Skeletal muscle tissue (tissue), 4 donors: ENCODE measurements around the gene ANK3. TPM values are rescaled to one million over a fixed set of nuclear protein-coding genes. Genes with fewer than 3 reads are reported as not detected.

Experiments
- H3K27ac ChIP-seq: one replicate; pipeline ENCODE4 v1.7.0; 2013; ENCODE audit warnings: mild to moderate bottlenecking, low read depth, low read length, inconsistent platforms
- H3K27me3 ChIP-seq, 3 donors: one replicate each; pipeline ENCODE4 v1.7.0; 2013; ENCODE audit warnings: low read length in 3 of 3; ENCODE audit not compliant: control insufficient read depth in 3 of 3, insufficient read depth in 3 of 3
- H3K36me3 ChIP-seq, 3 donors: one replicate each; pipeline ENCODE4 v1.7.0; 2013; ENCODE audit warnings: low read length in 3 of 3; ENCODE audit not compliant: control insufficient read depth in 3 of 3, insufficient read depth in 3 of 3
- H3K4me1 ChIP-seq, 3 donors: one replicate each; pipeline ENCODE4 v1.7.0; 2013; ENCODE audit warnings: low read length in 3 of 3, mild to moderate bottlenecking in 3 of 3; ENCODE audit not compliant: control insufficient read depth in 3 of 3, insufficient read depth in 3 of 3
- H3K4me3 ChIP-seq, 3 donors: one replicate each; pipeline ENCODE4 v1.7.0; 2013; ENCODE audit warnings: low read length in 3 of 3
- H3K9ac ChIP-seq, 3 donors: one replicate each; pipeline ENCODE4 v1.7.0; 2013; ENCODE audit warnings: low read length in 3 of 3, mild to moderate bottlenecking in 3 of 3, moderate library complexity in 2 of 3, low read depth in 1 of 3
- H3K9me3 ChIP-seq, 3 donors: one replicate each; pipeline ENCODE4 v1.7.0; 2013; ENCODE audit warnings: low read length in 3 of 3; ENCODE audit not compliant: control insufficient read depth in 3 of 3
- total RNA-seq: library from RNA; depleted of rRNA; stranded (reverse); fragments of >200 nt; gene quantifications from one replicate; pipeline ENCODE4 v1.2.3, GENCODE V29; 2014
- donor health status: Osteomylitis.

The ANK3 gene
- total RNA-seq, 1 donor from 2014 or later = 110 TPM

DNA sequence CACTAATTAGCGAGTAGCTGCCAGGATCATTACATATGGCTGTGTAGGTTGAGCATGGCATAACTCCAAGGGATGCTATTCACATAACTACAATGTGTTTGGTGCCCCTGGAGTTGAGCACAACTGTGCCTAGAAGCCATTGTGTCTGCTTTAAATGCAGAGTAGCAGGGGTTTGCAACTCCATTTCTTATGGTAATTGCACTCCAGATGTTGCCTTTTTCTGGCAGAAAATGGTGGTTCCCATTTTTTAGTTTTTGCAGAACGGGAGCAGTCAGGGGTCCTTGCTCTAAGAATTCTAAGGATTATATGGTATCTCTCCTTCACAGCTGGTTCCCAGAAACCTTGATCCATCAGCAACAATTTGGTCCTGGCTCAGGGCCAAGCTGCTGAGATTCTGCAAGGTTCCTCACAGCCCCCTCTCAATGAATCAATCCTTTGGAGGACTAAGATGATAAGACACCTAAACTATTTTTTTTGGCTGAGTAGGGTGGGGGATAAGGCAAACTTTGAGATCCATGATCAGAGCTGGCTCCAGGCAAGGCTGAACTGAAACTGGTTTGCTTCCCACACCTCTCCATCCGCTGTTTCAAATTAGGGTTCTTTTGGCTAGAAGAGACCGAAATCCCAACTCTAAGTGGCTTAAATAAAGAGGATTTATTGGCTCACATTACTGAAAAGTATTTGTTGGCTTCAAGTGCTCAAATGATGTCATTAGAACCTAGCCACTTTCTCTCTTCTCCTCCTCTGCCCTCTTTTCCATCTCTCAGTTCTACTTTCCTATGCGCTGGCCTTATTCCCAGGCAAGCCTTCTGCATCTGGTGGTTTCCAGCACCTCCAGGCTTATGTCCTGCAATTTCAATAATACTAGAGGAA lies 385.8 kb downstream of the ANK3 start:
- no peak overlapping the region for H3K27ac ChIP-seq

DNA sequence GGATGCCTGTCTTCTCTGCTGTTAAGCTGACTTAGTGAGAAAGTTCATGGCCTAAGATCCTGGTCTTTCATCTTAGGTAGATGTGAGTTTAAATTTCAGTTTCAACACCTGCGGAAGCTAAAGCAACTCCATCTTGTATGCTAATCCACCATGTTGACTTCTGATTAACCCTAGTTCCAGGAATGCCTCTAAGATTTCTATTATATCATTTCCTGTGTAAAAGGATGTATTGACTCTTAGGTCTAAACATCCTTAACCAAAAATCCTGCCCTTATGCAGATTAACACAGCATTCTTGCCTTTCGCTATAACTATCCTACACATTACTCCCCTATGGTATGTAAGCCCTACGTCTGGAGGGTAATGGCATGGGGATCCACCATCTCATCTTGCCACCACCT lies 388.9 kb downstream of the ANK3 start:
- H3K27me3 ChIP-seq = no peaks in the 10 kb centered on the region
- no peak overlapping the region for H3K9ac ChIP-seq
- H3K4me1 ChIP-seq = no peaks in the 10 kb centered on the region
- H3K36me3 ChIP-seq = no peaks in the 10 kb centered on the region
- H3K4me3 ChIP-seq = no peak overlapping the region
- no peak overlapping the region for H3K27ac ChIP-seq
- no peaks in the 10 kb centered on the region for H3K9me3 ChIP-seq

More for the DNA sequence above, 385.8 kb downstream of the ANK3 start:
- Histone ChIP-seq H3K4me1 (no peaks in the 10 kb centered on the region), H3K9me3 (no peaks in the 10 kb centered on the region), H3K27me3 (no peaks in the 10 kb centered on the region), H3K9ac (no peak overlapping the region), H3K36me3 (no peaks in the 10 kb centered on the region), H3K4me3 (no peak overlapping the region)

DNA sequence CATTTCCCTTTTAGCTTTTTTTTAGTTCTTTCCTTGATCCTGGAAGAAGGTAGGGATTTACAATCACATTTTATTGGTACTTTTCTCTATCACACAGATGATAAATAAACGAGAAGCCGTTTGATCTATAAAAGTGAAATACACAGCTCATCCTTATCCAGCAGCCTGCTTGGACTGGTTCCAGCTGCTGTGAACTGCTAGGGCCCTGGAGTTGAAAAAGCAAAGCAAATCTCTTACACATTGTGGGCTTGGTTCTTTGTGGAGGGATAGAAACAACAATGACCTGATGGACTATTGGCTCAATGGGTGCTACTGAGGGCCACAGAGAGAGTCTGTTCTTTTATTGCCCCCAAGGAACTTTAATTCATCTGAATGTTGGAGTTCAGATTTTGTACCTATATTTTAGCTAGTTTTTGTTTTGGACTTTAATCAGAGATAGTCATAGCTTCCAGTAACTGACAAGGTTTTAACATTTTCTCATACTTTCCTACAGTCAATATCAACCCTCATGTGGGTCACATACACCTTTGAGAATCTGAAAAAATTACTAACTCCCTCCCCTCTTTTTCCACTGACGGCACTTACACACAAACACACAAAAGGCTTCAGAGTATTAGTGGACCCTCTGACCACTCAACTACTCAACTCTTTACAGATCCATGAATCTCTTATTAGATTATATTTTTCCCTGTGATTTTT lies 391.7 kb downstream of the ANK3 start:
- H3K27me3 ChIP-seq = no peaks in the 10 kb centered on the region
- no peak overlapping the region for H3K4me3 ChIP-seq
- H3K9ac ChIP-seq = no peak overlapping the region
- H3K4me1 ChIP-seq = no peaks in the 10 kb centered on the region
- H3K9me3 ChIP-seq = no peaks in the 10 kb centered on the region
- no peaks in the 10 kb centered on the region for H3K36me3 ChIP-seq
- H3K27ac ChIP-seq = no peak overlapping the region

DNA sequence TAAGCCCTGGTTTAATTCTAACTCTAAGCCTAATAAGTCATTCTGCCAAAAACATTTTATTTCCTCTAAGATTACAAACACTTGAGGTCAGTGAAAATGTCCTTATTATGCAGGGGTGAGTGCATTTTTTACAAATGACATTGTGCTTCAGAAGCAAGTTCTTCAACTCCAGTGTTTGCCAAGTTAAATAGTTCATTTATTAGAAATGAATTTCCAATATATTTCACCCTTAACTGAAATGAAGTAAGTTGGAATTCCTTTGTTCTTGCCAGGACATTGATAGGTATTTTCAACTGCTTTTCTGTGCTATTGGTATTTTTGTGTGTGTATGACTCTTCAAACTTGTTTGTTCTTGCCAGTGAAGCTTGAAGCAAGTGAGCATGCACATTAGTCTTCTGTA lies 393.8 kb downstream of the ANK3 start:
- no peak overlapping the region for H3K27ac ChIP-seq
- H3K4me3 ChIP-seq = no peak overlapping the region
- no peak overlapping the region for H3K9ac ChIP-seq
- H3K36me3 ChIP-seq = no peaks in the 10 kb centered on the region
- H3K4me1 ChIP-seq = no peaks in the 10 kb centered on the region
- no peaks in the 10 kb centered on the region for H3K27me3 ChIP-seq
- H3K9me3 ChIP-seq = no peaks in the 10 kb centered on the region

DNA sequence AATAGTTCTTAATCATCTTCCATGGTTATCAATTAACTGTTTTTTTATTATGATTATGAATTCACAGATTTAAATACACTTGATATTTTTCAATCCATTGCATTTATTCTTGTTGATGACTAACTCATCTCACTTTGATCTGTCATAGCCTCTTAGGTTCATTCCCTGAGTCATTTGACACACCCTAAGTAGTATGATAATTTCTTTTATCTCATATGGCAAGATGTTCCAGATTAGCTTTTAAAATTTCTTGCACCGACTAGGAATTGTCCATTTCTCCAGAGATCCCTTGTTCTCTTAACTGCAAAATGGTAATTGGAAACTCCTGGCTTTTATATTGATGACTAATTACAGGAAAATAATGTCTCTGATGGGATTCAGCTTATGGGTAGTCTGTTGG lies 395.7 kb downstream of the ANK3 start:
- no peaks in the 10 kb centered on the region for H3K27me3 ChIP-seq
- H3K4me1 ChIP-seq = no peaks in the 10 kb centered on the region
- no peaks in the 10 kb centered on the region for H3K9me3 ChIP-seq
- no peak overlapping the region for H3K27ac ChIP-seq
- H3K9ac ChIP-seq = no peak overlapping the region
- H3K4me3 ChIP-seq = no peak overlapping the region
- no peaks in the 10 kb centered on the region for H3K36me3 ChIP-seq

DNA sequence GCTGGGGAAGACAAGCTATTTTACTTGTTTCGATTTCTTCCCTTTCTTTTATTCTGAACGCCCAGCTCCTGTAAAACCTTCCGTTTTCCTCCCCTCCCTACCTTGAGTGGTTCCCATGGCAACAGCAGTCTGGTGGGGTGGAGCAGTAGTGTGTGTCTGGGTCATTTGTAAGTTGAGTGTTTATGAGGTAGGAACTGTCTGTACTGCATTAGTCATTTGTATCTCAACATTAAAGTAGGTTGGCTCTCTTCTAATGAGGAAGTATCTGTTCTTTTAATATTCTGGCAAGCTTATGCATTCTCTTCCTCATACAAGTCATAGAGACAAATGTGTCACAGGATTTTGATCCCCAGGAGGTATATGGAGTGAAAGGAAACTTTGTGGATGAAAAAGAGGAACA lies 398.0 kb downstream of the ANK3 start:
- H3K27me3 ChIP-seq = no peaks in the 10 kb centered on the region
- no peaks in the 10 kb centered on the region for H3K36me3 ChIP-seq
- peak overlapping the region in 1 of 3 donors; percentile 2 for H3K4me3 ChIP-seq
- no peaks in the 10 kb centered on the region for H3K4me1 ChIP-seq
- no peaks in the 10 kb centered on the region for H3K9me3 ChIP-seq
- H3K27ac ChIP-seq = no peak overlapping the region
- no peak overlapping the region for H3K9ac ChIP-seq

GRCh38 chr10:59991117-59991516 lies 398.6 kb downstream of the ANK3 start:
- Histone ChIP-seq H3K4me3 (no peak overlapping the region), H3K36me3 (no peaks in the 10 kb centered on the region), H3K27ac (no peak overlapping the region), H3K9ac (no peak overlapping the region), H3K4me1 (no peaks in the 10 kb centered on the region), H3K27me3 (no peaks in the 10 kb centered on the region), H3K9me3 (no peaks in the 10 kb centered on the region)

DNA sequence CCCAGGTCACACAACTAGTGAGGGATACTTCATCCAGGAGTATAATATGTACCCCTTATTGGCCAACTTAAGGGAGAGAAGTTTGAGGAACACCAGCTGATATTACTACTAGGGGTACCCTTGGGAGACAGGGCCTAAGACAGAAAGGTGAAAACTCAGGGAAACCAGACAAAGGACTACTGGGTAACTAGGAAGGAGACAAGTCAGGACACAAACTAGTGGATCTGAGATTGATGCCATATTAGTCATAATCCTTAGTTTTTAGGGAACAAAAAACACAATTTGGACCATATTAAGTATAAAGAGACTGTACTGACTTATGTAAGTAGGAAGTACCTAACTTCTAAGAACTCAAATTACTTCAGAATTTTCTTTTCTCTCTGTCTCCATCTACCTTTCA lies 404.0 kb downstream of the ANK3 start:
- H3K4me3 ChIP-seq = no peak overlapping the region
- H3K36me3 ChIP-seq = no peaks in the 10 kb centered on the region
- H3K4me1 ChIP-seq = no peaks in the 10 kb centered on the region
- no peaks in the 10 kb centered on the region for H3K27me3 ChIP-seq
- H3K9me3 ChIP-seq = no peaks in the 10 kb centered on the region
- no peak overlapping the region for H3K9ac ChIP-seq
- no peak overlapping the region for H3K27ac ChIP-seq

GRCh38 chr10:59984415-59984814 lies 405.3 kb downstream of the ANK3 start:
- no peaks in the 10 kb centered on the region for H3K27me3 ChIP-seq
- H3K9ac ChIP-seq = no peak overlapping the region
- H3K36me3 ChIP-seq = no peaks in the 10 kb centered on the region
- H3K4me1 ChIP-seq = no peaks in the 10 kb centered on the region
- no peak overlapping the region for H3K27ac ChIP-seq
- no peak overlapping the region for H3K4me3 ChIP-seq
- no peaks in the 10 kb centered on the region for H3K9me3 ChIP-seq

DNA sequence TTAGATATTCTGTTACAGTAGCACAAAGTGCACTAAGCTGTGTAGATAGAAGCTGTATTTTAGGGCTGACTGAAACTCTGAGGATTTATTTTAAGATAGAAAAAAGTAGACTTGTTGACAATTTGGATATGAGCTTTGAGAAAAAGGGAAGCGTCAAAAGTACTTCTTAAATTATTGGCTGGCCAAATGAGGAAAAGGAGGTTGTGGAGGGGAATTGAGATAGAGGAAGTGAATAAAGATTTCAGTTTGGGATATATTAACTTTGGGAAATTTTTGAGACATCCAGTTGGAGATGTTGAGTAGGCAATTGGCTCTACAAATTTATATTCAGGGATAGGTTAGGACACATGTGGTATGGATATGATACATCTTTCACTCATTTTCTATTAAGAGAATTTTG lies 409.3 kb downstream of the ANK3 start:
- Histone ChIP-seq H3K27ac (no peak overlapping the region), H3K4me1 (no peaks in the 10 kb centered on the region), H3K4me3 (no peak overlapping the region), H3K9ac (no peak overlapping the region), H3K36me3 (no peaks in the 10 kb centered on the region), H3K9me3 (no peaks in the 10 kb centered on the region), H3K27me3 (no peaks in the 10 kb centered on the region)
